Activated CD4-positive, alpha-beta T cell treated with anti-CD3 and anti-CD28 coated beads, Interleukin-2, amount 50 U/mL, for 24 hours (primary cell): ENCODE measurements around the gene MAGEA11.
"Not testable (repeated sequence)": the region's sequence is repeated elsewhere in the genome, so short reads cannot be mapped to it uniquely, and the experiment has no call there.

ENCODE experiments used
- DNase-seq, 2 donors: peaks; one replicate each; pipeline ENCODE4 v3.0.0-alpha.2; 2020; ENCODE audit warnings: low read depth in 1 of 2, low spot score in 1 of 2

The MAGEA11 gene

GRCh38 chrX:149711545-149712236, at the start of gene MAGEA11:
Gene MAGEA11 (plus strand): TSS chrX:149712060. CDS start chrX:149713160, 1,100 bp downstream.
- no peak for DNase-seq

GRCh38 chrX:149675088-149675487, 36.8 kb upstream of the MAGEA11 start:
- DNase-seq, result not testable (repeated sequence)

GRCh38 chrX:149675554-149675953, 36.3 kb upstream of the MAGEA11 start:
- DNase-seq, result not testable (repeated sequence)

- DNase-seq, result not testable (repeated sequence)
These were observed 32.6 kb upstream of the MAGEA11 start for GRCh38 chrX:149679164-149679678.

GRCh38 chrX:149681182-149681581, 30.7 kb upstream of the MAGEA11 start:
- DNase-seq, result no peak

GRCh38 chrX:149682031-149682430, 29.8 kb upstream of the MAGEA11 start:
- DNase-seq, result no peak

GRCh38 chrX:149682956-149683947, 28.6 kb upstream of the MAGEA11 start:
- DNase-seq, result no peak

GRCh38 chrX:149683966-149684730, 27.7 kb upstream of the MAGEA11 start:
- no peak for DNase-seq

GRCh38 chrX:149687991-149688390, 23.9 kb upstream of the MAGEA11 start:
- no peak for DNase-seq

GRCh38 chrX:149688552-149688951, 23.3 kb upstream of the MAGEA11 start:
- no peak for DNase-seq

- no peak for DNase-seq
These were observed 20.1 kb upstream of the MAGEA11 start for GRCh38 chrX:149691794-149692193.

- not testable (repeated sequence) for DNase-seq
These were observed 19.1 kb upstream of the MAGEA11 start for GRCh38 chrX:149692686-149693272.

GRCh38 chrX:149699761-149700160, 12.1 kb upstream of the MAGEA11 start:
- no peak for DNase-seq

- no peak for DNase-seq
These were observed 7.2 kb upstream of the MAGEA11 start for GRCh38 chrX:149704664-149705063.

- DNase-seq, result no peak
These were observed 4.5 kb upstream of the MAGEA11 start for GRCh38 chrX:149707147-149707901.

- DNase-seq, result no peak
These were observed 971 bp downstream of the MAGEA11 start for GRCh38 chrX:149712831-149713230.

- no peak for DNase-seq
These were observed 1.6 kb downstream of the MAGEA11 start for GRCh38 chrX:149713279-149714050.

- DNase-seq, result no peak
These were observed 3.6 kb downstream of the MAGEA11 start for GRCh38 chrX:149715468-149715867.

- no peak for DNase-seq
These were observed 4.8 kb downstream of the MAGEA11 start for GRCh38 chrX:149716632-149717031.
